K562 (cell line): Measurements from ENCODE around the gene CLCNKB. TPM values are rescaled to one million over a fixed set of nuclear protein-coding genes. Genes with fewer than 3 reads are reported as not detected.

Source experiments
- FOXA1 ChIP-seq: fragments of 450-650 bp; IDR thresholded peaks from 2 replicates; pipeline ENCODE4 v1.6.1; 2016; ENCODE audit warnings: mild to moderate bottlenecking, borderline replicate concordance
- HDAC1 ChIP-seq, 2 experiments: fragments of 450-650 bp; IDR thresholded peaks; 2 replicates each; pipeline ENCODE4 v1.6.1; 2016 to 2017; ENCODE audit warnings: inconsistent platforms in 1 of 2, mild to moderate bottlenecking in 1 of 2, moderate library complexity in 1 of 2
- MYBL2 ChIP-seq, 2 experiments: fragments of 450-650 bp in 1 of 2; sonication (generic) in 1 of 2; formaldehyde crosslinking in 1 of 2; IDR thresholded peaks; 2 replicates each; pipeline versions ENCODE4 v1.6.1 to v1.8.1; 2017 to 2022; ENCODE audit warnings: borderline replicate concordance in 1 of 2, inconsistent platforms in 1 of 2, low read depth in 1 of 2, mild to moderate bottlenecking in 1 of 2, missing genetic modification reagents in 1 of 2, moderate library complexity in 1 of 2
- POLR2A ChIP-seq: fragments of 450-650 bp; conservative IDR thresholded peaks from 2 replicates; pipeline ENCODE4 v1.6.1; 2016
- PURB ChIP-seq: sonication (generic); formaldehyde crosslinking; IDR thresholded peaks from 2 replicates; pipeline ENCODE4 v1.9.0; 2021; ENCODE audit warnings: low read depth, mild to moderate bottlenecking, missing genetic modification reagents
- RNF219 ChIP-seq: fragments of 250-450 bp; sonication (Bioruptor Pico); IDR thresholded peaks from 2 replicates; pipeline ENCODE4 v1.5.0; 2022; ENCODE audit warnings: mild to moderate bottlenecking
- ZFX ChIP-seq: sonication (generic); formaldehyde crosslinking; IDR thresholded peaks from 2 replicates; pipeline ENCODE4 v1.8.0; 2022; ENCODE audit warnings: mild to moderate bottlenecking, missing genetic modification reagents, moderate library complexity
- ZNF280A ChIP-seq: fragments of 450-650 bp; IDR thresholded peaks from 2 replicates; pipeline ENCODE4 v1.6.1; 2018; ENCODE audit warnings: mild to moderate bottlenecking, low read depth; ENCODE audit not compliant: partially characterized antibody
- polyA plus RNA-seq, 8 experiments: library from polyadenylated mRNA; depleted of rRNA in 4 of 8; stranded (reverse) in 5 of 8; unstranded in 3 of 8; fragments of >200 nt; fragmentation: Nextera tagmentation in 2 of 8; fragmentation: Illumina TruSeq in 1 of 8; extraction: Ambion mirVana in 2 of 8; extraction: Trizol in 1 of 8; gene quantifications; 2 replicates each; pipeline versions ENCODE4 v1.2.1 to v1.2.3, GENCODE V29; 2011 to 2014; ENCODE audit warnings: inconsistent platforms in 1 of 8, missing spikeins in 1 of 8
- total RNA-seq, 7 experiments: library from RNA; depleted of rRNA in 6 of 7; stranded (reverse); fragments of >200 nt in 6 of 7; fragmentation: Illumina TruSeq in 2 of 7; extraction: Trizol in 2 of 7; gene quantifications; 2 replicates each; pipeline versions ENCODE4 v1.2.1 to v1.2.3, GENCODE V29; 2011 to 2021; ENCODE audit warnings: low replicate concordance in 1 of 7
- TF ChIP-seq, protein P1 (sequence below): IDR thresholded peaks from 2 replicates; pipeline ENCODE4 v1.6.1; 2012; ENCODE audit warnings: low read depth, low read length, improper control_type of control experiment, borderline replicate concordance
- TF ChIP-seq, protein P2 (sequence below), 2 experiments: fragments of 450-650 bp; formaldehyde crosslinking in 1 of 2; IDR thresholded peaks; 2 replicates each; pipeline versions ENCODE4 v1.4.0 to v1.6.1; 2014 to 2020; ENCODE audit warnings: mild to moderate bottlenecking in 2 of 2, borderline replicate concordance in 1 of 2, low read depth in 1 of 2
- TF ChIP-seq, protein P3 (sequence below), 2 experiments: fragments of 450-650 bp in 1 of 2; sonication (generic) in 1 of 2; formaldehyde crosslinking; conservative IDR thresholded peaks; 2 replicates each; pipeline versions ENCODE4 v1.4.0 to v1.8.1; 2020 to 2022; ENCODE audit warnings: mild to moderate bottlenecking in 1 of 2, missing genetic modification reagents in 1 of 2

Gene CLCNKB
- total and polyA plus RNA-seq, 9 of the 15 experiments (the other 6 are each of a cell fraction or from before 2014, with no cell fraction given) = 0.08 to 1.7 (median 0.64) TPM

GRCh38 chr1:16012590-16013219 lies 30.9 kb upstream of the CLCNKB start (continued):
- TF ChIP-seq, protein P1, sequence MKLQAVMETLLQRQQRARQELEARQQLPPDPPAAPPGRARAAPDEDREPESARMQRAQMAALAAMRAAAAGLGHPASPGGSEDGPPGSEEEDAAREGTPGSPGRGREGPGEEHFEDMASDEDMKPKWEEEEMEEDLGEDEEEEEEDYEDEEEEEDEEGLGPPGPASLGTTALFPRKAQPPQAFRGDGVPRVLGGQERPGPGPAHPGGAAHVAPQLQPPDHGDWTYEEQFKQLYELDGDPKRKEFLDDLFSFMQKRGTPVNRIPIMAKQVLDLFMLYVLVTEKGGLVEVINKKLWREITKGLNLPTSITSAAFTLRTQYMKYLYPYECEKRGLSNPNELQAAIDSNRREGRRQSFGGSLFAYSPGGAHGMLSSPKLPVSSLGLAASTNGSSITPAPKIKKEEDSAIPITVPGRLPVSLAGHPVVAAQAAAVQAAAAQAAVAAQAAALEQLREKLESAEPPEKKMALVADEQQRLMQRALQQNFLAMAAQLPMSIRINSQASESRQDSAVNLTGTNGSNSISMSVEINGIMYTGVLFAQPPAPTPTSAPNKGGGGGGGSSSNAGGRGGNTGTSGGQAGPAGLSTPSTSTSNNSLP = 0 out of 2 replicates have a peak, but pooled peaks have one; percentile 39
- TF ChIP-seq, protein P2, sequence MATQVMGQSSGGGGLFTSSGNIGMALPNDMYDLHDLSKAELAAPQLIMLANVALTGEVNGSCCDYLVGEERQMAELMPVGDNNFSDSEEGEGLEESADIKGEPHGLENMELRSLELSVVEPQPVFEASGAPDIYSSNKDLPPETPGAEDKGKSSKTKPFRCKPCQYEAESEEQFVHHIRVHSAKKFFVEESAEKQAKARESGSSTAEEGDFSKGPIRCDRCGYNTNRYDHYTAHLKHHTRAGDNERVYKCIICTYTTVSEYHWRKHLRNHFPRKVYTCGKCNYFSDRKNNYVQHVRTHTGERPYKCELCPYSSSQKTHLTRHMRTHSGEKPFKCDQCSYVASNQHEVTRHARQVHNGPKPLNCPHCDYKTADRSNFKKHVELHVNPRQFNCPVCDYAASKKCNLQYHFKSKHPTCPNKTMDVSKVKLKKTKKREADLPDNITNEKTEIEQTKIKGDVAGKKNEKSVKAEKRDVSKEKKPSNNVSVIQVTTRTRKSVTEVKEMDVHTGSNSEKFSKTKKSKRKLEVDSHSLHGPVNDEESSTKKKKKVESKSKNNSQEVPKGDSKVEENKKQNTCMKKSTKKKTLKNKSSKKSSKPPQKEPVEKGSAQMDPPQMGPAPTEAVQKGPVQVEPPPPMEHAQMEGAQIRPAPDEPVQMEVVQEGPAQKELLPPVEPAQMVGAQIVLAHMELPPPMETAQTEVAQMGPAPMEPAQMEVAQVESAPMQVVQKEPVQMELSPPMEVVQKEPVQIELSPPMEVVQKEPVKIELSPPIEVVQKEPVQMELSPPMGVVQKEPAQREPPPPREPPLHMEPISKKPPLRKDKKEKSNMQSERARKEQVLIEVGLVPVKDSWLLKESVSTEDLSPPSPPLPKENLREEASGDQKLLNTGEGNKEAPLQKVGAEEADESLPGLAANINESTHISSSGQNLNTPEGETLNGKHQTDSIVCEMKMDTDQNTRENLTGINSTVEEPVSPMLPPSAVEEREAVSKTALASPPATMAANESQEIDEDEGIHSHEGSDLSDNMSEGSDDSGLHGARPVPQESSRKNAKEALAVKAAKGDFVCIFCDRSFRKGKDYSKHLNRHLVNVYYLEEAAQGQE (IDR thresholded peaks at IDR 0.05; ENCODE audit: borderline replicate concordance) = peak; percentile 57; the same call in 1 of the 2 replicates
- TF ChIP-seq, protein P2 (CRISPR knock-in tag; IDR thresholded peaks at IDR 0.05; ENCODE audit: low read depth) = no peak
- peak; percentile 95 for TF ChIP-seq ZFX
- TF ChIP-seq ZNF280A = no peak
- no peak for TF ChIP-seq MYBL2 (IDR thresholded peaks at IDR 0.05; ENCODE audit: low read depth)
- no peak for TF ChIP-seq MYBL2 (CRISPR knock-in tag; IDR thresholded peaks at IDR 0.05; ENCODE audit: borderline replicate concordance)
- TF ChIP-seq HDAC1 (IDR thresholded peaks at IDR 0.05) = peak in 1 of 2 experiments; percentile 52; a peak in 2 of 4 replicates
- TF ChIP-seq FOXA1 = no peak
- no peak for TF ChIP-seq PURB
- TF ChIP-seq, protein P3, sequence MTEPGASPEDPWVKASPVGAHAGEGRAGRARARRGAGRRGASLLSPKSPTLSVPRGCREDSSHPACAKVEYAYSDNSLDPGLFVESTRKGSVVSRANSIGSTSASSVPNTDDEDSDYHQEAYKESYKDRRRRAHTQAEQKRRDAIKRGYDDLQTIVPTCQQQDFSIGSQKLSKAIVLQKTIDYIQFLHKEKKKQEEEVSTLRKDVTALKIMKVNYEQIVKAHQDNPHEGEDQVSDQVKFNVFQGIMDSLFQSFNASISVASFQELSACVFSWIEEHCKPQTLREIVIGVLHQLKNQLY (CRISPR knock-in tag; conservative IDR thresholded peaks at IDR 0.05) = no peak
- TF ChIP-seq RNF219 (CRISPR knock-in tag) = no peak
- peak; percentile 55 for TF ChIP-seq POLR2A
